SU-DHL-6 (cell line): ENCODE results near the gene ZNF385C.

Experiments used
- EZH2phosphoT487 ChIP-seq: fragments of 200-600 bp; sonication (generic), shearing (Covaris generic); conservative IDR thresholded peaks from 2 replicates; pipeline ENCODE4 v1.6.1; 2018; ENCODE audit warnings: mild to moderate bottlenecking, antibody characterized with exemption, low read length, moderate library complexity, mixed read lengths
- TF ChIP-seq, protein P1 (sequence below): fragments of 200-600 bp; sonication (generic); IDR thresholded peaks from one replicate; pipeline ENCODE4 v1.5.1; 2017; ENCODE audit warnings: antibody characterized with exemption, mild to moderate bottlenecking, low read length, moderate library complexity; ENCODE audit not compliant: insufficient read depth, poor library complexity, severe bottlenecking

DNA sequence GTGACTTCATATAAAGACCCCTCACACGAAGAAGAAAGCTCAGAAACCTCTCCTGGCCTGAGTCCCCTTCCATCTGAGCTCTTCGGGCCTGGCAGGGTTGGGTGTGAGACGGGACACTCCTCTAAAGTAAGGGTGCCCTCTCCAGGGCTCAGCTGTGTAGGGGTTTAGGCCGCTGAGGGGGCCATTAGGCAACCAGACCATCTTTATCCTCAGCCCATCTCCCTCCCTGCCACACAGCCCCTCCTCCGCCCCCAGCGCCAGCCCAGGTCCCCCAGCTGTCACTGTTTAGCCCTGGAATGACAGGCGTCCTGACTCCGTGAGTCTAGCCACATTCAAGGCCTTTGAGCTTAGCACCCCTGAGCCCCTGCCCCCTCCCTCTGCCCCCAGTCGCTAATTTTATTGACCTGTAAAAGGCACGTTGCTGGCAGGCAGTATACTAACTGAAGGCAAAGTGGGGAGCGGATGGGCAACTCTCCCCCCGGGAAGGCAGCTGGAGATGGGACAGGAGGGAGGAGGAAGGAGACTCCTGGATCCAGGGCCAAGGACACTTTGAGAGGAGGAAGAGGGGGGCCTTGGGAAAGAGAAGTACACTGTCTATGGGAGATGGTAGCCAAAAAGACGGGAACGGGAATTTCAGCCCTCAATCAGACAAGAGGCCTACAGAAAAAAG lies 592 bp upstream of the ZNF385C start:
- TF ChIP-seq, protein P1, sequence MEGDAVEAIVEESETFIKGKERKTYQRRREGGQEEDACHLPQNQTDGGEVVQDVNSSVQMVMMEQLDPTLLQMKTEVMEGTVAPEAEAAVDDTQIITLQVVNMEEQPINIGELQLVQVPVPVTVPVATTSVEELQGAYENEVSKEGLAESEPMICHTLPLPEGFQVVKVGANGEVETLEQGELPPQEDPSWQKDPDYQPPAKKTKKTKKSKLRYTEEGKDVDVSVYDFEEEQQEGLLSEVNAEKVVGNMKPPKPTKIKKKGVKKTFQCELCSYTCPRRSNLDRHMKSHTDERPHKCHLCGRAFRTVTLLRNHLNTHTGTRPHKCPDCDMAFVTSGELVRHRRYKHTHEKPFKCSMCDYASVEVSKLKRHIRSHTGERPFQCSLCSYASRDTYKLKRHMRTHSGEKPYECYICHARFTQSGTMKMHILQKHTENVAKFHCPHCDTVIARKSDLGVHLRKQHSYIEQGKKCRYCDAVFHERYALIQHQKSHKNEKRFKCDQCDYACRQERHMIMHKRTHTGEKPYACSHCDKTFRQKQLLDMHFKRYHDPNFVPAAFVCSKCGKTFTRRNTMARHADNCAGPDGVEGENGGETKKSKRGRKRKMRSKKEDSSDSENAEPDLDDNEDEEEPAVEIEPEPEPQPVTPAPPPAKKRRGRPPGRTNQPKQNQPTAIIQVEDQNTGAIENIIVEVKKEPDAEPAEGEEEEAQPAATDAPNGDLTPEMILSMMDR, result no peak
- no peak for TF ChIP-seq EZH2phosphoT487
